HG03097 (cell line): ENCODE results near the gene GPHA2.
"Not testable (repeated sequence)": the region's sequence is repeated elsewhere in the genome, so short reads cannot be mapped to it uniquely, and the experiment has no call there.

ENCODE experiments used
- ATAC-seq: cut with Tn5 transposase; IDR thresholded peaks from one replicate; pipeline ENCODE4 v1.9.1; 2021; ENCODE audit not compliant: unreplicated experiment, low FRiP score

The GPHA2 gene

DNA sequence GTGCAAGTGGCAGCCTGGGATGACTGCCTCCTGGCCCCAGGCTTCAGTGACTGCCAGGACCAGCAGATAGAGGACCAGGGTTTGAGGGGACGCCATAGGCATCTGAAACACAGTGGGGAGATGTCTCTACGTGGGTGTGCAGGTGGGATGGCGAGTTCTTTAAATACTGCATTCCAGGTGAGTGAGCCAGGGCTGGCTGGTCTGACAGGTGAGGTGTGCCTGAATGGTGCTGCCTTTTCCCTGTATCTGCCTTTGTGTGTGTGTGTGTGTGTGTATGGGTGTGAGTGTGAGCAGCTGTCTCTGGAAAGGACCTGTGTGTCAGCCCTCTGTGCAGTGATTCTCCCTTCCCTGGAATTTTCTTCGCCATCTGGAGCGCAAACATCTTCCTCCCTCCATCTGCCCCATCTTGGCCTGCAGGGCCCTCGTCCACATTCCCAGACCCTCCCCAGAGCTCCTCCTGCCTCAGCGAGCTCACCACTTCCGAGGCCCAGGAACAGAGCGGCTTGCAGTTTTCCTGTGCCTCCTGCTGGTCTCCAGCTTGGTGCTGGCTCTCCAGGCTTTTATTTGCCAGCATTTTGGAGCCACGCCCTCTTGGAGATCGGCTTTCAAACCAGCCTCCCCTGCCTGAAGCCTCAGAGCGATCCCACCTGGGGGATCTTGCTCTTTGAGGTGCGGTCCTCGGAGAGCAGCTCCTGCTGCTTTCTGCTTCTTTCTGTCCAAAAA is at the start of gene GPHA2:
TSS of gene GPHA2 (minus strand) at position 535 of the 723 bp plus-strand sequence. CDS start at position 102, 433 bp downstream.
- no peak for ATAC-seq

DNA sequence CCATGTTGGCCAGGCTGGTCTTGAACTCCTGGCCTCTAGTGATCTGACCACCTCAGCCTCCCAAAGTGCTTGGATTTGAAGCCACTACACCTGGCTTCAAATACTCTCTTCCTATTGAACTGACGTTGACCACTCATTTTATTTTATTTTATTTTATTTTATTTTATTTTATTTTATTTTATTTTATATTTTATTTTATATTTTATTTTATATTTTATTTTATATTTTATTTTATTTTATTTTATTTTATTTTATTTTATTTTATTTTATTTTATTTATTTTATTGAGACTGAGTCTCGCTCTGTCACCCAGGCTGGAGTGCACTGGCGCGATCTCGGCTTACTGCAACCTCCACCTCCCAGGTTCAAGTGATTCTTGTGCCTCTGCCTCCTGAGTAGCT is 47.6 kb upstream of the GPHA2 start:
- not testable (repeated sequence) for ATAC-seq

DNA sequence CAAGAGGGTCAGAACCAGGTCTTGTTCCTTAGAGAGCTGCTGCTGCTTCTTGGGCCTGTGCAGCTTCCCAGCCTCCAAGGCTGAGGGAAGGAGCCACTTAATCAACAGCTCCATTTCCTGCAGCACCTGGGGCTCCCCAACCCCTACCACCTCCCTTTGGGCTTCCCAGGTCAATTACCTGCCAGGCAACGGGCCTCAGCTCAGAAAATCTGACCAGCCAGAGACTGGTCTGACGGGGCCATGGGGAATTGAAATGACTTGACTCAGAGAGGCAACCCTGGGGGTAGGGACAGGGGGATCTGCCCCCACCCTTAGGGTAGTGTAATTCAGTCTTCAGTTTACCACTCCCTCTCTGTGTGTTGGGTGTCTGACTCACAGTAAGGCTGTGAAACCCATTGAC is 41.0 kb upstream of the GPHA2 start:
- ATAC-seq: no peak

DNA sequence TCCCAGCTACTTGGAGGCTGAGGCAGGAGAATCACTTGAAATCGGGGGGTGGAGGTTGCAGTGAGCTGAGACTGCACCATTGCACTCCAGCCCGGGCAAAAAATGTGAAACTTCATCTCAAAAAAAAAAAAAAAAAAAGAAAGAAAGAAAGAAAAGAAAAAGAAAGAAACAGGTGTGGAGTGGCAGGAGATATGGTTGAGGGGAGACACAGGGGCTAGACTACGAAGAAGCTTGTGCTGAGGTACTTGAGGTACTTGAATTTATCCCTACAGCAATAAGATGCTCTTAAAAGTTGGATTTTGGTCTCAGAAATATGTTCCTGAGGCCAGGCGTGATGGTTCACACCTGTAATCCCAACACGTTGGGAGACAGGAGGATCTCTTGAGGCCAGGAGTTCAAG is 38.4 kb upstream of the GPHA2 start:
- ATAC-seq: no peak

DNA sequence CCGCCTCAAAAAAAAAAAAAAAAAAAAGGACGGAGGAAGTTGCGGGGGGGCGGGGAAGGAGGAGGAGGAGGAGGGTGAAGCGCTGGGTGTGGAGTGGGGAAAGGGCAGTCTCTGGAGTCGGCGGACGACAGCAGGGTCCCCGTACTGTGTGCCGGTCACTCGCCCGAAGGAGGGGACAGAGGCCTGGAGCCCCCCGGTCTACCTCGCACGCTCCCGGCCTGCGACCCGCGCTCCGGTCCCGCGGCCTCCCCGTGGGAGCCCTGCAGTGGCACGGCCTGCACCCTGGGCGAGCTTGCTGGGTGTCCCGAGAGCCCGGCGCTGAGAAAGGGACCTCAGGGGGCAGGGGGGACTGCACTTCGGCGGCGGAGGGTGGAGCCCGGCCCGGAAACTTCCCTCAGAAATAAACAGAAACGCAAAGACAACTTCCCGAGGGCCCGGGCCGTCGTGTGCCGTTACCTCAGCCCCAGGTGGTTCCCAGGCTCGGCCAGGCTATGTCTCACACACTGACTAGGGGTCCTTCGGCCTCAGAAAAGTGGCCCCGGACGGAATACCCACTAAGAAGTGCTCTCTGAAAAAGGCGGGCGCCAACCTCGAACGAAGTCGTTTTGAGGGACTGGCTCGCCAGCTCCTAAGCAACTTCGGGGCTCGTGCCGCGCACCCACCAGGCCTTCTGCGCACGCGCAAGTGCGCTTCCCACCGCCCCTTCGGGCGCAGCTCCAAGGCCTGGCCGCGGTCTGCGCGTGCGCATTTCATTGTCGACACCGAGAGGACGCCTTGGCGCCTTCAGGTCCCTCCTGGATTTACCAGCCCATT is 35.9 kb upstream of the GPHA2 start, which contains the start of gene MAJIN:
TSS of gene MAJIN (minus strand) at position 688 of the 813 bp plus-strand sequence. CDS start 12,703 bp downstream, outside the sequence.
- no peak for ATAC-seq

- ATAC-seq: no peak
These were observed 35.0 kb upstream of the GPHA2 start for GRCh38 chr11:64970731-64971151.

- ATAC-seq: no peak
These were observed 33.5 kb upstream of the GPHA2 start for GRCh38 chr11:64969209-64969608.

DNA sequence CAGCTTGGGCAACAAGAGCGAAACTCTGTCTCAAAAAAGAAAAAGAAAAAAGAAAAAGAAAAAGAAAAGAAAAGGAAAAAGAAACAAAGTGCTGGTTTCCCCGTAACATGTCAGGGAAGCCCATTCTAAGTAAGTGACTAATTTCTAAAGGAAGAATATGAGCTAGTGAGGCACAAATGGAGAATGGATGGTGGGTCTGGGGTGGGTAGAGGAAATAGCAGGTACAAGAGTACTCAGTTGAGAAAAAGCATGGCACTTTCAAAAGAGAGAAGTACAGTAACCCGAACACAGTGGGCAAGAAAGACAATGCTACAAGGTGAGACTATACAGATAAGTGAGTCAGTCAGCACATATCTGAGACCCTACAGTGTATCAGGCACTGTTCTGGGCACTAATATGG is 31.7 kb upstream of the GPHA2 start:
- no peak for ATAC-seq

DNA sequence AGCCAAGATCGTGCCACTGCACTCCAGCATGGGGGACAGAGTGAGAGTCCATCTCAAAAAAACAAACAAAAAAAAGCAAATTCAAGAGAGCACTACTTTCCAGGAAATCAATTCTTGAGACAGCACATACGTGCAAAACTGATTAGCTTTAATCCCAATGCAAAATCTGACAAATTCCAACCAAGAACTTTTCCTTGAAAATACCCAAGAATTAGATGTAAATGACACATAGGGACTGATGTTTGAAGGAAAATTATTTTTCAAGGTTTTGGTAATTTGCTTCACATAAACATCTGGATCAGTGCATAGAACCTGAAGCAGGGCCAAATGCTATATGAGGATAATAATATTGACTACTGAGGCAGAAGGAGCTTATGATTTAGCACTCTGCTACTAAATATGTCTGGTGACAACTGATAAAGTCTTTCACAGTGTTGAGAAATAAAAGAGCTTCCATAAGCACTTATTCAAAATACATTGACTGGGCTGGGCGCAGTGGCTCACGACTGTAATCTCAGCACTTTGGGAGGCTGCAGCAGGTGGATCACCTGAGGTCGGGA is 27.5 kb upstream of the GPHA2 start:
- no peak for ATAC-seq

- ATAC-seq: no peak
These were observed 25.0 kb upstream of the GPHA2 start for GRCh38 chr11:64960719-64961118.

DNA sequence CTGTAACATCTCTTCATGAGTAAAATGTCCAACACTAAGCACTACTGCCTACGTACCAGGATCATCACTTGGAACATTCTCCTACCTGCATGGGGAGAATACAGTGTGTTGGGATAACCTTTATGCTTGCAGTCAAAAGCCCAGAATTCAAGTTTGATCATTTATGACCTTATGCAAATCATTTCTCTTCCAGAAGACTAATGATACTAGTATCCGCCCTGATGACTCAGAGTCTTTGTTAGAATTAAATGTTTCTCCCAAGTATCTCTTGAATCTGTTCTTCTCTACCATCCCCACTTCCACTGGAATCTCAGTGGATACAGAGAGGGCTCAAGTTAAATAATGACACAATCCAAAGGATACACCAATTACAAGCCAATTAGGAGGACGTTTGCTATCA is 23.8 kb upstream of the GPHA2 start:
- no peak for ATAC-seq

GRCh38 chr11:64954201-64954600 is 18.5 kb upstream of the GPHA2 start:
- ATAC-seq: no peak

GRCh38 chr11:64951529-64951928 is 15.8 kb upstream of the GPHA2 start:
- no peak for ATAC-seq

DNA sequence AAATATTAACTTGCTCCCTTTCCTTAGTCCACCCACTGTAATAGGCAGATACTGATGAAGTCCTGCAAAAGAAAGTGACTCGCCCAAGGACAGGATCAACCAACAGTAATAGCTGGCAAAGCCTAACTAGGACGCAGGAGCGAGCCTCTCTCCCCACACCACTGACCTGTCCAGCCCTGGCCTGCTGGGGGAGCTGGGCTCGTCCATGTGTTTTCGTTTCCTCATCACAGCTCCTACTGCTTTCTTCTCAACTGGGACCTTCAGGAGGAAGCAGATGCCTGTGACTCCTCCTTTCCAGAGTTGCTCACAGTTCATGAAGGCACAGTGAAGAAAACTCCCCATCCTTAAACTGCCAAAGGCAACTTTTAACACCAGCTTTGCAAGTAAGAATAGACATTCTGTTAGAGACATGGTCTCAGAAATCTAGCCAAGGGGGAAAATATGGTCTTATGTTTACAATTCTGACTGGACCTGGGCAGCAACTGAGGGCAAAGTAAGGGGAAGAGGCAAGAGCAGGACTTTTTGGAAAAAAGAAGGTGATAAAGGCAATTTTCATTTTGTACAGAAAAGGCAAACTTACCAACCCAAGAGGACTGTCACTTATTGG is 11.6 kb upstream of the GPHA2 start:
- ATAC-seq: no peak

- no peak for ATAC-seq
These were observed 846 bp upstream of the GPHA2 start for GRCh38 chr11:64936539-64936938.

GRCh38 chr11:64934682-64935358 is 873 bp downstream of the GPHA2 start:
- no peak for ATAC-seq

DNA sequence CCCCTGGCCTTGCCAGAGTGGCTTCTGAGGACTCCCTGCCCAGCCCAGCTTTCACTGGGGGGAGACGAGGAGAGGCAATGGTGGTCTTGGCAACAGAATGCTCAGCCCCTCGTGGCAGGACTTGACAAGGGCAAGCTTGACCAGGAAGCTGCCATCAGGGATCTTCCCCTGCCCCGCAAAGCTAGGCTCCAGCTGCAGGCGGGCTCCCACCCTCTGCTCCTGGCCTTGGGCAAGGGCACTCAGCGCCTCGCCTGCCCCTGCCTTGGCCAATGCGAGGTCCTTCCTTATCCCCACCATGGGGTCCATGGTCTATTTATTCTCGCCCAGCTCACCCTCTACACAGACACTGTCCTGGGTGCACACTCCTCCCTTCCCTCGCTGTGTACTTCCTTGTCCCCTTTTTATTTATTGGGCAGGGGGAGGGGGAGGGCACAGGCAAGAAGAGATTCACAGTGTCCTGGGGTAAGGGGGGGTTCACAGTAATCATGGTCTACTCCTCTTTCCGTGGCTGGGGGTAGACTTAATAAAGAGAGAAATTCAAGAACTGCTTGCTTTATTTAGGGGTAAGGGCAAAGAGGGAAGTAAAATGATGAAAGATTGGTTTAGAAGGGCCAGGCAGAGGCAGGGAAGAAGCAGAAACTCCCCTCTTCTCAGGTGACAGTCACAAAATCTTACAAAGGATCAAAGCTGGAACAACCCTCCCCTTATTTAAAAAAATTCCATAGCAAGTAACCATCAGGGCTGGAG is 1.6 kb downstream of the GPHA2 start:
- no peak for ATAC-seq

GRCh38 chr11:64933213-64933934 is 2.3 kb downstream of the GPHA2 start:
- ATAC-seq: no peak

DNA sequence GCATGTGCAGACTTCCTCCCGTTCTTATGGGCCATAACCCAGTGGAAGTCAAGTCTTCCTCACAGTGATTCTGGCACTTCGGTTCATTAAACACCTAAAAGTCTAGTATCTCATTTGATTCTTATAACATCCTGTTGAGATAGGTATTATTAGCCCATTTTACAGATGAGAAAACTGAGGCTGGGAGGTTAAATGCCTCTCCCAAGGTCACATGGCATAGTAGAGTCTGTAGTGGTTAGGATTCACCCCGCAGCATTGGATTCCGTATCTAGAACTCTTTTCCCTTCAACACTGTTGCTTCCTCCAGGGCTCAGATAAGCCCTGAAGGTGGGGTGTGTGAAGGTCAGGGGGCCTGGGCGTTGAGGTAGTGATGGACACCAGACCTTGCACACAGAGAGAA is 3.4 kb downstream of the GPHA2 start:
- no peak for ATAC-seq
